Right ventricle myocardium inferior (tissue), 1 donor: ENCODE measurements around the gene ENPP7. TPM values are rescaled to one million over a fixed set of nuclear protein-coding genes. Genes with fewer than 3 reads are reported as not detected.

ENCODE experiments used
- ATAC-seq: fragments of 200-7000 bp; cut with Tn5 transposase; one replicate; pipeline ENCODE4 v1.9.1; 2020; ENCODE audit warnings: mild to moderate bottlenecking, moderate library complexity
- DNase-seq: peaks from one replicate; pipeline ENCODE4 v3.0.0; 2021; ENCODE audit errors: missing footprints
- intact Hi-C: fragments of 100-400 bp; cut with DNase I; formaldehyde crosslinking; loops from one replicate; pipeline ENCODE4 v1.11.0; 2022
- total RNA-seq: library from RNA; stranded (reverse); fragmentation: NEBNext Ultra II Directional; extraction: Animal tissue kit (Norgen Biotek cat#: 25700); gene quantifications from one replicate; pipeline ENCODE4 v1.2.1, GENCODE V29; 2021
- donor health status: DM: no; HTN: yes; CAD: no; lungs with severe emphysema.

Gene ENPP7
- total RNA-seq, 1 donor from 2014 or later: not detected

DNA sequence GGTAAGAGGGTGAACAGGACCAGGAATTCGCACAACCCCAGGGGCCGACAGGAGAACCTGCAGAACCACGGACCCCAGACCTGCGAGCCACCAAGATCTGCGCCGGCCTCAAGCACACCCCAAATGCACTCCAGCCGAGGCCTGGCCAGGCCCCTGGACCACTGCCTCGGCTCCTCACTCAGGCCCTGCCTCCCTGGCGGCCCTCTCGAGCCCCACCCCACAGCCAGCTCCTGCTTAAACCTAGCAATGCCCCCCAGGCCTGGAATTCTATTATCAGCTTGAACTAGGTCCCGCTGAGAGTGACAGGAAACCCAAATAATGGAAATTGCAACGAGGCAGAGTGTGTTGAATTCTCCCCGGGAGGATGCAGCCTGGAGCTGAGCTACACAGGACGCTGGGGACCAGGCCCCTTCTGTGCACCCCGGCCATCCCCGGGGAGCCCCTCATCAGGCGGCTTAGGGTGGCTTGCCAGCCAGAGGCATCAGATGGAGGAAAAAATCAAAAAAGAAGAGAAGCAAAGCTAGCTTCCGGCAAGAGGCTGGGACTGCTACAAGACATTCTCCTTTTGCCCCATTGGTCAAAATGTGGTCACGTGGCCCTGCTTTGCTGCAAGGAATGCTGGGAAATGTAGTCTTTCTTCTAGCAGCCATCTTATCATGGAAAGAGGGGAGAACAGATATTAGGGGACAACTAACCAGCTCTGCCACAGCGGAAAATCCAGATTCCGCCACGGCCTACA lies 2.4 kb upstream of the ENPP7 start:
- intact Hi-C loops: no loop called here
- peak; percentile 84 for DNase-seq
- peak; percentile 79 for ATAC-seq

DNA sequence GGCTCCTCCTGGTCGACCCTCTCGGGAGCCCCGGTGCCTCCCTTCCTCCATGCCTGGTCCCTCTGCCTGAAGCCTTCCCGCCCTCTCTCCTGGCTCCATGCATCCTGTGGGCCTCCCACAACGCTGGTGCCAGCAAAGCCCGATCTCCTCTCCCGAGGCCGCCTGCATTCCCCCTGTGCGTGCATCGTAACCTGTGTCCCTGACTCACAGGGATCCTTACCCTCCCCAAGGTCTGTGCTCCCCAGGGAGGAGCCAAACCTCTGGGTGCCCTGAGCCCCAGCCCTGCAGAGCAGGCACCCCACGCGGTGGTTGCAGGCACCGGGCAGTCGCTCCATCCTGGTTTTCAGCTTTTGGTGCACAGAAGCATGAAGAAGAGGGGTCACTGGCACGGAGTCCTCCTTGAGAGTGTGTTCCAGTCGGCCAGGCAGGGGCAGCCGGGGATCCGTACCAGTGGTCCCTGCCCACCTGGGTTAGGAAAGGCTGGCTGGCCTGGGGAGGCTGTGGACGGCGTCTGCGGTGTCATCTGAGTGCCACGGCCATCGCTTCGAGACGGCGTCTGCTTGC lies 1.8 kb upstream of the ENPP7 start:
- peak; percentile 10 for ATAC-seq
- no peak for DNase-seq
- intact Hi-C loops: no loop called here

DNA sequence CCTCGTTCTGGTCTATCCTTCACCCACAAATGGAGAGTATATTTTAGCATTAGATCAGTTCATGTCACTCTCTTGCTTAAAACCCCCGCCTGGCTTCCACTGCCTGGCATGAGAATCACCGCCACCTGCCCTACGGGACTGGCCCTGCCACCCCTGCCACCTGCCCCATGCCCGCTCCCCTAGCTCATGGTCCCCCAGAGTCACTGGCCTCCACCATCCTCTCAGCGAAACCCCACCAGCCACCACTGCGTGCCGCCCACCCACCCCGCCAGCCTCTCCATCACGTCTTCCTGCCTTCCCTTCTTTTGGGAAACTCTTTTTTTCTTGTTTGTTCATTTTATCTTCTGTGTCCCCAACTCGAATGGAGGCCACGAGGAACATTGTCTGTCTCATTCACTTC lies 982 bp upstream of the ENPP7 start:
- ATAC-seq: no peak
- no peak for DNase-seq
- intact Hi-C loops: no loop called here

DNA sequence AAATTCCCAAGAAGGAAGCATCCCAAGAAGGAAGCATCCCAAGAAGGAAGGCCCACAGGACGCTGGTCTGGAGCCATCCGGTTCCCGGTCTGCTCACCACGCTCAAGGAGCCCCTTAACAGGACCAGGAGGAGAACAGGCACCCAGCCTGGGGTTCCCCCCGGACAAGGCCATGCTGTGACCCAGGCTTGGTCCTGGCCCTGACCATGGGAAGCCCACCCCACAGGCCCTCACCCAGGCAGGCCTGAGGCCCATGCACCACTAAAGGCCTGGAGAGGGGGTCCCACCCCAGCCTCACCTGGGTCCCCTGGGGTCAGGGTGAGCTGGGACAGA lies 340 bp upstream of the ENPP7 start:
- intact Hi-C loops: no loop called here
- no peak for ATAC-seq

DNA sequence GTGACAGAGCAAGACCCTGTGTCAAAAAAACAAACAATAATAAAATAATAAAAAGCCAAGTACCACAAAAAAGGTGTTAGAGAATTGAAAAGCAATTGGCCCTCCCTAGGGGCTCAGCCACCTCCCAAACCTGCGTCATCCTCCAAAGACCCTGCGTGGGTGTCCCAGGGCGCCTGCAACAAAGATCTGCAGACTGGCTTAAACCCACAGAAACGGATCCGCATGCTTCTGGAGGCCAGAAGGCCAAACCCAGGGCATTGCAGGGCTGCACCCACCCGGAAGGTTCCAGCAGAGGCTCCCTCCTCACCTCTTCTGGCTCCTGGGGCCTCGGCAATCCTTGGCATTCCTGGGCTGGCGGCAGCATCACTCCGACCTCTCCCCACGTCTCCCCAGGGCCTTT lies 1.5 kb downstream of the ENPP7 start:
- DNase-seq (no peak), ATAC-seq (no peak)
- intact Hi-C loops: no loop called here

More for the DNA sequence above, 340 bp upstream of the ENPP7 start:
- DNase-seq: no peak

DNA sequence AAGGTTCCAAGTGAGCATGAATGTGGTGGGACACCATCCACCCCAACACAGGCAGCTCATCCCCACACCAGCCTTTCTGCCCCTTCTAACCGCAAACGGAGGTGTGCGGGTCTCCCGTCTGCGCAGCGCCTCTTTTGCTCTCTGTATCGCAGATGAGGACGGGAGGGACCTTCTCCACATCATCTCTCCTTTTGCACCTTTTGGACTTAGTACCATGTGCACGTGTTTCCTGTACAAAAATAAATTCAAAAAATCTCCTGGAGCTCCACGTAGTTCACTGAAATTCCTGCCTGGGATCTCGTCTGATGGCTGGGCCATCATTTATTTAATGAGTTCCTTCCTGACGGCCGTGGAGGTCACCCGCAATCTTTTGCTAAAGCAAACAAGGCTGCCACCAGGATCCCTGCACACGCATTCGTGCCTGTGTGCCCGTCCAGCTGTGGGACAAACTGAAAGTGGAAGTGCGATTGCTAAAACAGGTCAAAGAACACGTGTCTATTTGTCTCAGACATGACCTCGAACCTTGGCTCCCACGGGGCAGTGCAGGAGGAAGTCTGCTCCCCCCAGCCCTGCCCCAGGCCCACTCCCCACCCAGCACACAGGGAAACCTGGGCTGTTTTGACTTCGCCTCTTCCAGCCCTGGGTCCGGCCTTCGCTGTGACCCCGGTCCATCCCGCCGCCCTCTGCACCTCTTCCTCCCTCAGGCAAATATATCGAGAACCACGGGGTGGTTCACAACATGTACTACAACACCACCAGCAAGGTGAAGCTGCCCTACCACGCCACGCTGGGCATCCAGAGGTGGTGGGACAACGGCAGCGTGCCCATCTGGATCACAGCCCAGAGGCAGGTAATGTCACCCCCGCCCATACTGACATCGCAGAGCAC lies 2.3 kb downstream of the ENPP7 start:
- no peak for ATAC-seq
- intact Hi-C loops: no loop called here
- DNase-seq: no peak

DNA sequence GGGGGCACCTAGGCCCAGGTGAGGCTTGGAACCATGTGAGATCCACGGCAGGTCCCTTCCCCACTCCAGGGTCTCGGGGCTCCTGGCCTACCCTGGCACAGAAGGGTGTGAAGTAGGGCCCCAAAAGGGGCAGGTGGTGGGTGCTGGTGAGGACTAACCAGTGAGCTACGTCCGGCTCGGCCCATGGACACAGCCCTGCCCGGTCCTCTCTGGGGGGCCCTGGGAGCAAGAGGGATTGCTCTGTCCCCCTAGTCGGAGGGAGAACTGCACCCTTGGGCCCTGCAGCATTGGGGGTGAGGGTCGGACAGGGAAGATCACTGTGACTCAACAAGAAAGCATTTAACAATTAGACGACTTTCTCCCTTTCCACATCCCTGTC lies 2.9 kb downstream of the ENPP7 start:
- DNase-seq (no peak), ATAC-seq (no peak)
- intact Hi-C loops: no loop called here

DNA sequence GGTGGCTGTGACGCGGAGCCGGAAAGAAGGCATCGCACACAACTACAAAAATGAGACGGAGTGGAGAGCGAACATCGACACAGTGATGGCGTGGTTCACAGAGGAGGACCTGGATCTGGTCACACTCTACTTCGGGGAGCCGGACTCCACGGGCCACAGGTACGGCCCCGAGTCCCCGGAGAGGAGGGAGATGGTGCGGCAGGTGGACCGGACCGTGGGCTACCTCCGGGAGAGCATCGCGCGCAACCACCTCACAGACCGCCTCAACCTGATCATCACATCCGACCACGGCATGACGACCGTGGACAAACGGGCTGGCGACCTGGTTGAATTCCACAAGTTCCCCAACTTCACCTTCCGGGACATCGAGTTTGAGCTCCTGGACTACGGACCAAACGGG lies 4.4 kb downstream of the ENPP7 start:
- DNase-seq: peak; percentile 16
- no peak for ATAC-seq
- intact Hi-C loops: no loop called here

DNA sequence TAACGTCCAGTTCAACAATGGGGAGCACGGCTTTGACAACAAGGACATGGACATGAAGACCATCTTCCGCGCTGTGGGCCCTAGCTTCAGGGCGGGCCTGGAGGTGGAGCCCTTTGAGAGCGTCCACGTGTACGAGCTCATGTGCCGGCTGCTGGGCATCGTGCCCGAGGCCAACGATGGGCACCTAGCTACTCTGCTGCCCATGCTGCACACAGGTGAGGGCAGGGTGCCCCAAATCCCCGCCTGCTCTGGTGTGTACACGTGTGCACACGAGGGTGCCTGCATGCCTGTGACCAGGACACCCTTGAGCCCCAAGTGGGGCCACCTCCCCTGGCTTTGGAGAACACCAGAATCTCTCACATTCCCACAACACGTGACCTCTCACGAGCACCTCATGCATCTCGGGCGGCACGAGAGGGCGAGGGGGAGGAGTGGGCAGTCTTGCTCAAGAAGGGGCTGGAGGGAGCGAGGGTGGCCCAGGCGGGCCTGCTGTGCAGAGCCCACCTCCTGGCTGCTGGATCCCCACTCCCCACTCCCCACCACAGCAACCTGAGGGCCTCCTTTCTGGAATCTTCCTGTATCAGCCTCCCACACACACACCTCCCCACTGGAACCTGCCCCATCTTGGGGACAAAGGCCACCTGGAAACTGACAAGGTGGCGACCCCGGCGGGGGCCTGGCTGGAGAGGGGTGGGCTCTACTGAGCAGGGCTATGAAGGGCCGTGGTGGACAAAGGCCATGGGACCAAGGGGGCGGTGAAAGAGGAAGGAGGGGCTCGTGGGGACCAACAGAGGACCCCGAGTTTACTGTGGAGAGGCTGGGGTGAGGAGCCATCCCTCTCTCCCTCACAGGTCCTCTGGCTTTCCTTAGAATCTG lies 6.5 kb downstream of the ENPP7 start:
- DNase-seq: no peak
- intact Hi-C loops: no loop called here
- ATAC-seq: no peak

DNA sequence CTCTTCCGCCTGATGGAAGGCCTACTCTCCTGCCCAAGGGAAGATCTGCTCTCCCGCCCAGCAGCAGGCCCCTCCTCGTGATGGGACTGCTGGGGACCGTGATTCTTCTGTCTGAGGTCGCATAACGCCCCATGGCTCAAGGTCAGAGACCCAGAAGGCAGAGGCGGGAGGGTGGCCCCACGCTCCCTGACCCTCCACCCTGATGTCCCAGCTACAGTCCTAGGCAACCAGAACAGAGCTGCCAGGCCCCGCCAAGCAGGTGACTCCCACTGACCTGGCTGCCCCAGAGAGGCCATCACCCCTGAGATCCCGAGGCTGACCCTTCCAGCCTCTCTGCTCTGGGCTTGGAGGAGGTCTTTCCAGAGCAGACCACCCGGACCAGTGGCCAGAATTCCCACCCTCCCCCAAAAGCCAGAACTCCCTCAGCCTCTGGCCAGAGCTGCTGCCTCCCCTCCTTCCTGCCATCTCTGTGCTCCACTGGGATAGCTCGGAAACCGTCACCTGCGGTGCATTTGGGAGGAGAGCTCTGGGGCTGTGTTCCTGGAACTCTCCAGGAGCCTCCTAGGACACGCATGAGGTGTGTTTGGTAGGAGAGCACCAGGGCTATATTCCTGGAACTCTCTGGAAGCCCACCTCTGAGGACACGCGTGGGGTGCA lies 7.3 kb downstream of the ENPP7 start:
- no peak for ATAC-seq
- DNase-seq: no peak
- intact Hi-C loops: no loop called here

DNA sequence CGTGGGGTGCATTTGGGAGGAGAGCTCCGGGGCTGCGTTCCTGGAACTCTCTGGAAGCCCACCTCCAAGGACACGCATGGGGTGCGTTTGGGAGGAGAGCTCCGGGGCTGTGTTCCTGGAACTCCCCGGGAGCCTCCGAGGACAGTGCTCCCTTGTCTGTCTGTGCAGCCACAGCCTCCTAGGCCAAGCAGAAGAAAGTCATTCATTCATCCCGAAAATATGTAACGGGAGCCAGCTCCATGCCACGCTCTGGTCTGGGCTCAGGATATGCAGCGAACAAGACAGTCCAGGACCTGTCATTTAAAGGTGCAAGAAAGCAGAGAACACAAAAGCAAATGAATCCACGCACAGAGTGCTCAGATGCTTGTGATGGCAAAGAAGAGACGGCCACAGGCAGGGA lies 7.9 kb downstream of the ENPP7 start:
- intact Hi-C loops: no loop called here
- ATAC-seq: no peak
- no peak for DNase-seq

DNA sequence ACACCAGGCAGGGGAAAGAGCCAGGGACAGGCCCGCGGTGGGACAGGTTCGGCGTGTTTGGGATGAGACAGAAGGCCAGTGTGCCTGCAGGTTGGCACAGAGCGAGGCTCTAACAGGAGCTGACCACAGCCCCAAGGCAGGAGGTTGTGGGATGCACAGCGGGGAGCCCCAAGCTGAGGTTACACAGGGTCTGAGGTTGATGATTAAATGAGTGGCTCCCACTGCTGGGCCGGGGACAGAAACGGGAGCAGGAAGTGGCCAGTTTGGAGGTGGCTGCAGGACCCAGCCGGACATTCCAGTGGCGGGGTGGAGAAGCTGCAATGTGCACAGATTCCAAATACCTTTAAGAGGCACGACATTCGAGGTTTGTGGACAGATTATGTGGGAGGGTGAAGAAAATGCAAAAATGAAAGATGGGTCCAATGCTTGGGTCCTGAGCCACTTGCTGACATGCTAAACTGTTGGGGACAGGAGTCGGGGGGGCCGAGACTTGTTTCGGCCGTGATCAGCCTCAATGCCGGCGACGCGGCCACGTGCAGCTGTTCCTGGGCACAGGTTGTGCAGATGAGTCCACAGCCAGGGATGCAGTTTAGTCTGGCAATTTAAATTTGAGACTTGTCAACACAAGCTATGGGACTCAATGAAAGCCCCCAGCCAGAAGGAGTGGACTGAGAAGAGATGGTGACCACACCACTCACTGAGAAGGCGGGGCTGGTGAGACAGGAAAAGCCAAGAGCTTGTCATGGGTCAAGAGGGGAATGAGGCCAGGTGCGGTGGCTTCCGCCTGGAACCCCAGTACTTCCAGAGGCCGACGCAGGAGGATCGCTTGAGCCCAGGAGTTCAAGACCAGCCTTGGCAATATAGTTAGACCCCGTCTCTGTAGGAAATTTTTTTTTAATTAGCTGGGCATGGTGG lies 8.7 kb downstream of the ENPP7 start:
- ATAC-seq: no peak
- intact Hi-C loops: loop anchor here (5.0 to 10.0 kb wide), 2 partner anchors 105 to 253 kb away; no protein-coding TSS in a partner anchor
- DNase-seq: no peak

DNA sequence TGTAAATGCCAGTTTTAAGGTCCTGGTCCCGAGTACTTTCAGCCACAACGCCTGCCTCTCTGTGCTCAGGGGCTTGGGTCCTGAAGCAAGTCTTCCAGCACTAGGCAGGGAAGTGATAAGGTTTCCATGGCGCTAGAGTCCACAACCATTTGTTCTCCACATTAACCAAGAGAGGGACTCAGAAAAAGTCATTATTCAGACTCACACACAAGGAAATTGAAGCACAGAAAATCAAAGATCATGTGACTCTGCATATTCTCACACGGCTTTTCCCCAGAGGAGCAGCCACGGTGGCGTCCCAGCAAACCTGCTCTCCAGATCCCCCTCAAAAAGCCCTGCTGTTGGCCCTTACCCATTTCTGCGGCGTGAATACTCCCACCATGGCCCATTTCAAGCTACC lies 9.7 kb downstream of the ENPP7 start:
- DNase-seq: peak; percentile 23
- intact Hi-C loops: loop anchor here (5.0 to 10.0 kb wide), 2 partner anchors 104 to 252 kb away; no protein-coding TSS in a partner anchor

DNA sequence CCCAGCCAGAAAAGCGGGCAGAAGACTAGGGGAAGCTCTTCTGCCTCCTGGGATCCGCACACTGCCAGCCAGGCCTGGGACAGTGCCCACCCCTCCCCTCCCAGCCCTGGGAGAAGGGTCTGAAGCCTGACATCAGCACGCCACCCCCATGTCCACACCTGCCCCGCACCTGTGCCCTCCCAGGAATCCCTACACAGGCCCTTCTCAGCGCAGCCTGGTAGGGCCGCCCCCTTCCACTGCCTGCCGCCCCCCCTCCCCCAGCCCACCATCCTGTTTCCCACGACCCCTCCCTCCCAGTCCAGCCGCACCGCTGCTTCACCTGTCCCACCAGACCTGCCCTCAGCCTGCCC lies 10.6 kb downstream of the ENPP7 start:
- intact Hi-C loops: loop anchor here (5.0 to 10.0 kb wide), 2 partner anchors 103 to 251 kb away; no protein-coding TSS in a partner anchor
- DNase-seq (peak; percentile 4), ATAC-seq (no peak)

More for the DNA sequence above, 9.7 kb downstream of the ENPP7 start:
- no peak for ATAC-seq

DNA sequence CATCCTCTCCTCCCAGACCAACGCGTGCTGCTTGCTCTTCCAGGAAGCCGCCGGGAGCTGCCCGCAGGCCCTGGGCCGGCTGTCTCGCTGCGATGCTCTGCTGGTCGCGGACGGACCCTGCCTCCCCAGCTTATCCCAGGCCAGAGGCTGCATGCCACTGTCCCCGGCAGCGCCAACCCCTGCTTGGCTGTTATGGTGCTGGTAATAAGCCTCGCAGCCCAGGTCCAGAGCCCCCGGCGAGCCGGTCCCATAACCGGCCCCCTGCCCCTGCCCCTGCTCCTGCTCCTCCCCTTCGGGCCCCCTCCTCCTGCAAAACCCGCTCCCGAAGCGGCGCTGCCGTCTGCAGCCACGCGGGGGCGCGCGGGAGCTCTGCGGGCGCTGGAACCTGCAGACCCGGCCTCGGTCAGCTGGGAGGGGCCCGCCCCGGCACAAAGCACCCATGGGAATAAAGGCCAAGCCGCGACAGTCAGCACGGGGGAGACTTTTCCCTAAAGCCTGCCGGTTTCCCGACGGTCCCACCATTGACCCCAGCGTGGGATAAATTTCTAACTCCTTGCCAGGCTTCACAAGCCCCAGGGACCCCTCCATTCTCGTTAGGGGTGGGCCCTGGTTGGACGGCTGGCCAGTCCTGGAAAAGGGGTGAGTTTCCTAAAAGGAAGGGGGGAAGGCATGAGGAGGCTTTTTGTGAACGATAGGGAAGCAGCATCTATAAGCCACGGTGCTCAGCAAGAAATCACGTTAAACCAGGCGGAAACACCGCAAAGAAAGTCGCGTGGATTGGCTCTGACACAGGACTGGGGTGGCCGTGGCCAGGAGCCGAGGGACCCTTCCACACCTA lies 11.2 kb downstream of the ENPP7 start:
- DNase-seq (peak; percentile 89), ATAC-seq (peak; percentile 65)
- intact Hi-C loops: loop anchor here (5.0 to 10.0 kb wide), 2 partner anchors 103 to 250 kb away; no protein-coding TSS in a partner anchor

DNA sequence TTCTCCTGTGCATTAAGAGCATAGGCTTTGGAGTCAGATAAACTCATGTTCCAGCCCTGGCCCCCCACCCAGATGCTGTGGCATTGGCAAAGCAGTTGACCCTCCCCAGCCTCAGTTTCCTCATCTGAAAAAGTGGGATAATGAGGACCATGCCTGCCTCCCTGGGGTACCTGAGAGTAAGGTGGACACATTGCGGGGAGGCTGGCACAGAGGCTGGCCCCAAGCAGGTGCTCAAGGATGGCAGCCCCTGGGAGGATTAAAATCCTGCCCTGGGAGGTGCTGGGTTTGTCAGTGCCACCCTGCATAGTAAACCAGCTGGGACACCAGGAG lies 11.8 kb downstream of the ENPP7 start:
- DNase-seq: peak; percentile 59

More for the DNA sequence above, 11.8 kb downstream of the ENPP7 start:
- ATAC-seq: no peak
- intact Hi-C loops: loop anchor here (5.0 to 10.0 kb wide), 2 partner anchors 102 to 250 kb away; no protein-coding TSS in a partner anchor
